ENCODE data around the gene C1orf167.

C1orf167 gene

DNA sequence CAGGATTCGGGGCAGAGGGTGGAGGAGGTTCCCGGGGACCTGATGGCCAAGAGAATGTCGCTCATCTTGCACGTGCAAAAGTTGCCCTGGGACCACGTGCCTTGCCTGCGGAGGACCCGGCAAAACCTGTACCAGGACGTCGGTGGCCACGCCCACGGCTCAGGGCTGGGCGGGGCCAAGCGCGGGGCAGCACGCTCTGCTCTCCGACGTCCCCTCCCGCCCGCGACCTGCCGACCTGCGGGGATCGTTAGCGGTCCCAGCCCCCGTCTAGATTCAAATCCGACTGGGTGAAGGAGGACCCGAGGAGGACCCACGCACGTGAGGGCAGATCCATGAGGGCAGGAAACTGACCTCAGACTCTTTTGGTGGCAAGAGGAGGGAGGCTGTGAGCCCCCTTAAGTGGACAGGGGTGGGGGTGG lies at the start of gene C1orf167:
C1orf167 (plus strand) TSS at position 206 of the 419 bp plus-strand sequence. CDS start 2,208 bp downstream, outside the sequence.
- H3K27me3 ChIP-seq (ENCODE audit: insufficient read depth, low read length), result peaks cover 32% of the 10 kb centered on the region

DNA sequence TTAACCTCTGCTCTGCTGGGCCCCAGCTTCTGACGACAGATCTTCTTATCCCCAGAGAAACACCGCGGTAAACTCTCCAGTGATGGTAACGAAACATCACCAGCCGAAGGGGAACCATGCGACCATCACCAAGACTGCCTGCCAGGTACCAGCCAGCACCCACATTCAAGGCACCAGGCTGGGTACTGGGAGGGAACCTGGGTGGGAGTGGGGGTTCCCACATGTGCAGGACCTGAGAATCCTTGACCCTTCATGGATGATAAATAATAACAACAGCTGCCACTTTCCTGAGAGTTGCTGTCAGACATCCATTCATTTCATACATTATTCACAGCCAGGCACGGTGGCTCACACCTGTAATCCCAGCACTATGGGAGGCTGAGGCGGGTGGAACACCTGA lies 49.7 kb upstream of the C1orf167 start:
- H3K36me3 ChIP-seq (ENCODE audit: insufficient read depth, low read length), result peaks cover 76% of the 10 kb centered on the region
- H3K4me3 ChIP-seq (ENCODE audit: low read length), result no peak overlapping the region
- no peaks in the 10 kb centered on the region for H3K4me1 ChIP-seq (ENCODE audit: insufficient read depth, low read length)
- H3K9me3 ChIP-seq (ENCODE audit: low read length), result no peaks in the 10 kb centered on the region
- no peak overlapping the region for H2AFZ ChIP-seq (ENCODE audit: low read depth, low read length)
- no peaks in the 10 kb centered on the region for H3K27me3 ChIP-seq (ENCODE audit: insufficient read depth, low read length)

More for the DNA sequence above, at the start of gene C1orf167:
- H3K4me1 ChIP-seq (ENCODE audit: insufficient read depth, low read length), result no peaks in the 10 kb centered on the region
- no peak within 1 kb of the TSS for H2AFZ ChIP-seq (ENCODE audit: low read depth, low read length)
- no peaks in the 10 kb centered on the region for H3K36me3 ChIP-seq (ENCODE audit: insufficient read depth, low read length)
- no peak within 1 kb of the TSS for H3K4me3 ChIP-seq (ENCODE audit: low read length)
- no peaks in the 10 kb centered on the region for H3K9me3 ChIP-seq (ENCODE audit: low read length)

- Histone ChIP-seq H3K27me3 (ENCODE audit: insufficient read depth, low read length) (no peaks in the 10 kb centered on the region), H3K9me3 (ENCODE audit: low read length) (no peaks in the 10 kb centered on the region), H3K36me3 (ENCODE audit: insufficient read depth, low read length) (peaks cover 68% of the 10 kb centered on the region), H3K4me1 (ENCODE audit: insufficient read depth, low read length) (no peaks in the 10 kb centered on the region), H2AFZ (ENCODE audit: low read depth, low read length) (no peak overlapping the region), H3K4me3 (ENCODE audit: low read length) (no peak overlapping the region)
These were observed 48.9 kb upstream of the C1orf167 start for GRCh38 chr1:11713095-11713494.

GRCh38 chr1:11714831-11715575 lies 47.0 kb upstream of the C1orf167 start:
- H3K9me3 ChIP-seq (ENCODE audit: low read length), result no peaks in the 10 kb centered on the region
- no peaks in the 10 kb centered on the region for H3K4me1 ChIP-seq (ENCODE audit: insufficient read depth, low read length)
- peaks cover 62% of the 10 kb centered on the region for H3K36me3 ChIP-seq (ENCODE audit: insufficient read depth, low read length)
- no peaks in the 10 kb centered on the region for H3K27me3 ChIP-seq (ENCODE audit: insufficient read depth, low read length)
- H3K4me3 ChIP-seq (ENCODE audit: low read length), result no peak overlapping the region
- no peak overlapping the region for H2AFZ ChIP-seq (ENCODE audit: low read depth, low read length)

DNA sequence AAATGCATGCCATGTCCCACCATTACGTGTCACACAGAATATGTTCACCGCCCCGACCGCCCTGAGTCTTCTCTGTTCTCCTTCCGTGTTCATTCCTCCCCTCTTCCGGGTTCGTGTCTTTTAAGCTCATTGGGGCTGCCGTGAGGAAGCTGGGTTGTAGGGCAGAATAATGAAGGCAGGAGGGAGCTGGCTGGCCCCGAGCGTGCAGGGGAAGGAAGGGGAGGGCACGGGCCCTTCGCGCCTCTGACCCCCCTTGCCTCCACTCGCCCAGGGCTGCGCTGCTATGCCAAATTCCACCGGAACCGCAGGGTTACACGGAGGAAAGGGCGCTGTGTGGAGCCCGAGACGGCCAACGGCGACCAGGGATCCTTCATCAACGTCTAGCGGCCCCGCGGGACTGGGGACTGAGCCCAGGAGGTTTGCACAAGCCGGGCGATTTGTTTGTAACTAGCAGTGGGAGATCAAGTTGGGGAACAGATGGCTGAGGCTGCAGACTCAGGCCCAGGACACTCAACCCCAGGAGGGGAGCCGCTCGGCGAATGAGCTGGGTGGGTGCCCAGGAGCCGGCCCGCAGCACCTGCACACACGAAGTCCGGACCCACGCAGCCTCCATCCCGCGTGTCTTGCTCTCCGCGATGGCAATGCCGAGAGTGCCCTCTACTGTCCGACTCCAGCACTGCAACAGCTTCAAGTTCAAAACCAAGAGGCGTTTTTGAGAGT lies 42.5 kb upstream of the C1orf167 start:
- Histone ChIP-seq H3K9me3 (ENCODE audit: low read length) (no peaks in the 10 kb centered on the region), H3K27me3 (ENCODE audit: insufficient read depth, low read length) (no peaks in the 10 kb centered on the region), H2AFZ (ENCODE audit: low read depth, low read length) (no peak overlapping the region), H3K4me1 (ENCODE audit: insufficient read depth, low read length) (no peaks in the 10 kb centered on the region), H3K4me3 (ENCODE audit: low read length) (no peak overlapping the region), H3K36me3 (ENCODE audit: insufficient read depth, low read length) (peaks cover 57% of the 10 kb centered on the region)

GRCh38 chr1:11720033-11720376 lies 42.0 kb upstream of the C1orf167 start:
- Histone ChIP-seq H3K4me3 (ENCODE audit: low read length) (no peak overlapping the region), H3K9me3 (ENCODE audit: low read length) (no peaks in the 10 kb centered on the region), H3K27me3 (ENCODE audit: insufficient read depth, low read length) (no peaks in the 10 kb centered on the region), H3K36me3 (ENCODE audit: insufficient read depth, low read length) (peaks cover 53% of the 10 kb centered on the region), H2AFZ (ENCODE audit: low read depth, low read length) (no peak overlapping the region), H3K4me1 (ENCODE audit: insufficient read depth, low read length) (no peaks in the 10 kb centered on the region)

GRCh38 chr1:11720525-11720924 lies 41.5 kb upstream of the C1orf167 start:
- H3K4me3 ChIP-seq (ENCODE audit: low read length), result no peak overlapping the region
- H3K9me3 ChIP-seq (ENCODE audit: low read length), result no peaks in the 10 kb centered on the region
- H3K27me3 ChIP-seq (ENCODE audit: insufficient read depth, low read length), result no peaks in the 10 kb centered on the region
- H2AFZ ChIP-seq (ENCODE audit: low read depth, low read length), result no peak overlapping the region
- no peaks in the 10 kb centered on the region for H3K4me1 ChIP-seq (ENCODE audit: insufficient read depth, low read length)
- peaks cover 48% of the 10 kb centered on the region for H3K36me3 ChIP-seq (ENCODE audit: insufficient read depth, low read length)

GRCh38 chr1:11721311-11721710 lies 40.7 kb upstream of the C1orf167 start:
- Histone ChIP-seq H3K36me3 (ENCODE audit: insufficient read depth, low read length) (peaks cover 45% of the 10 kb centered on the region), H3K4me3 (ENCODE audit: low read length) (no peak overlapping the region), H2AFZ (ENCODE audit: low read depth, low read length) (no peak overlapping the region), H3K4me1 (ENCODE audit: insufficient read depth, low read length) (no peaks in the 10 kb centered on the region), H3K9me3 (ENCODE audit: low read length) (no peaks in the 10 kb centered on the region), H3K27me3 (ENCODE audit: insufficient read depth, low read length) (no peaks in the 10 kb centered on the region)

GRCh38 chr1:11722538-11722937 lies 39.5 kb upstream of the C1orf167 start:
- Histone ChIP-seq H2AFZ (ENCODE audit: low read depth, low read length) (no peak overlapping the region), H3K4me3 (ENCODE audit: low read length) (no peak overlapping the region), H3K4me1 (ENCODE audit: insufficient read depth, low read length) (no peaks in the 10 kb centered on the region), H3K36me3 (ENCODE audit: insufficient read depth, low read length) (peaks cover 42% of the 10 kb centered on the region), H3K27me3 (ENCODE audit: insufficient read depth, low read length) (no peaks in the 10 kb centered on the region), H3K9me3 (ENCODE audit: low read length) (no peaks in the 10 kb centered on the region)

GRCh38 chr1:11725616-11726015 lies 36.4 kb upstream of the C1orf167 start:
- H3K27me3 ChIP-seq (ENCODE audit: insufficient read depth, low read length), result no peaks in the 10 kb centered on the region
- H3K4me3 ChIP-seq (ENCODE audit: low read length), result no peak overlapping the region
- peaks cover 29% of the 10 kb centered on the region for H3K36me3 ChIP-seq (ENCODE audit: insufficient read depth, low read length)
- no peaks in the 10 kb centered on the region for H3K4me1 ChIP-seq (ENCODE audit: insufficient read depth, low read length)
- H2AFZ ChIP-seq (ENCODE audit: low read depth, low read length), result no peak overlapping the region
- no peaks in the 10 kb centered on the region for H3K9me3 ChIP-seq (ENCODE audit: low read length)

DNA sequence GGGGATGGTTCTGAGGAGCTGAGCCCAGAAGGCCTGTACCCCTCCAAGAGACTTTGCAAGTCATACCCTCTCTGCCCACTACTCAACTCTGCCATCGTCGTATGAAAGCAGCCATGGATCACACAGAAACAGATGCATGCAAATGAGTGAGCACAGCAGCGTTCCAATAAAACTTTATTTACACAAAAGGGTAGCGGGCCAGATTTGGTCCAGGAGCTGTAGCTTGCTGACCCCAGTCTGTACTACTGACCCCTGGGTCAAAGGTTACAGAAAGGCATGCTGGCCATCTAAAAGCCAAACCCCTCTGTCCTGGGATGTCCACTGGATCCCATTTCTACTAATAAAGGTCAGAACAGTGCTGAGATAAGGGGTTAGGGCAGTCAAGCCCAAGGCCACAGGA lies 34.9 kb upstream of the C1orf167 start:
- peaks cover 7% of the 10 kb centered on the region for H3K4me1 ChIP-seq (ENCODE audit: insufficient read depth, low read length)
- H2AFZ ChIP-seq (ENCODE audit: low read depth, low read length), result no peak overlapping the region
- H3K4me3 ChIP-seq (ENCODE audit: low read length), result no peak overlapping the region
- H3K27me3 ChIP-seq (ENCODE audit: insufficient read depth, low read length), result no peaks in the 10 kb centered on the region
- peaks cover 17% of the 10 kb centered on the region for H3K36me3 ChIP-seq (ENCODE audit: insufficient read depth, low read length)
- no peaks in the 10 kb centered on the region for H3K9me3 ChIP-seq (ENCODE audit: low read length)

DNA sequence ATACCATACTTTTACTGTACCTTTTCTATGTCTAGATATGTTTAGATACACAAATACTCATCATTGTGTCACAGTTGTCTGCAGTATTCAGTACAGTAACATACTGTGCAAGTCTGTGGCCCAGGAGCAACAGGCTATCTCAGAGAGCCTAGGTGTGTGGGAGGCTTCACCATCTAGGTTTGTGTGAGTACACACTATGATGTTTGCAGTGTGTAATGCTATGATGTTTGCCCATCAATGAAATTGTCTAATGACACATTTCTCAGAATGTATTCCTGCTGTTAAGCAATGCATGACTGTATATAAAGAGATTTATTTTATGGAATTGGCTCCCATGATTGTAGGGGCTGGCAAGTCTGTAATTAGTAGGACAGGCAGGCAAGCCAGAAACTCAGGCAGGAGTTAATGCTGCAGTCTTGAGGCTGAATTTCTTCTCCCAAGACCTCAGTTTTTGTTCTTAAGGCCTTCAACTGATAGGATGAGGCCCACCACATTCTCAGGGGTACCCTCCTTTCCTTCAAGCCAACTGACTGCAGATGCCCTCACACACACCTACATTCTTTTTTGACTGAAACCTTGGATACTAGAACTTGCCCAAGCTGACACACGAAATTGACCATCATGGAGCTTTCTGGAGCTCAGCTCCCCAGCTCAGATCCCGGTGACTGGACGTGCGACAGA lies 33.7 kb upstream of the C1orf167 start:
- Histone ChIP-seq H3K4me1 (ENCODE audit: insufficient read depth, low read length) (peaks cover 17% of the 10 kb centered on the region), H3K9me3 (ENCODE audit: low read length) (no peaks in the 10 kb centered on the region), H3K27me3 (ENCODE audit: insufficient read depth, low read length) (no peaks in the 10 kb centered on the region), H2AFZ (ENCODE audit: low read depth, low read length) (no peak overlapping the region), H3K36me3 (ENCODE audit: insufficient read depth, low read length) (peaks cover 9% of the 10 kb centered on the region), H3K4me3 (ENCODE audit: low read length) (no peak overlapping the region)

GRCh38 chr1:11729155-11729497 lies 32.9 kb upstream of the C1orf167 start:
- peaks cover 17% of the 10 kb centered on the region for H3K4me1 ChIP-seq (ENCODE audit: insufficient read depth, low read length)
- no peaks in the 10 kb centered on the region for H3K27me3 ChIP-seq (ENCODE audit: insufficient read depth, low read length)

More at GRCh38 chr1:11729155-11729497, 32.9 kb upstream of the C1orf167 start:
- no peak overlapping the region for H2AFZ ChIP-seq (ENCODE audit: low read depth, low read length)
- H3K4me3 ChIP-seq (ENCODE audit: low read length), result no peak overlapping the region
- H3K9me3 ChIP-seq (ENCODE audit: low read length), result no peaks in the 10 kb centered on the region
- H3K36me3 ChIP-seq (ENCODE audit: insufficient read depth, low read length), result peaks cover 7% of the 10 kb centered on the region
